ENCODE results near the gene GLIS2.

DNA sequence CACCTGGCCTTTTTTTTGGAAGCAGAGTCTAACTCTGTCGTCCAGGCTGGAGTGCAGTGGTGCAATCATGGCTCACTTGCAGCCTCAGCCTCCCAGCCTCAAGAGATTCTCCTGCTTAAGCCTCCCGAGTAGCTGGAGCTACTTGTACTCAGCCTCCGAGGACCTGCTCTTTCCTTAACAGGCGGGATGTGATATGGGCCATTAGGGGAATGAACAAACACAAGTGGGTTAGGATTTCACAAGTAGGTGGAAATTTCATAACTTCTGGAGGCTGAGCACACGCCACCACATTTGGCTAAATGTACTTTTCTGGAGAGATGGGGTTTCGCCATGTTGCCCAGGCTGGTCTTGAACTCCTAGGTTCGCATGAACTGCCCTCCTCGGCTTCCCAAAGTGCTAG is 31.1 kb downstream of the GLIS2 start:
- TF ChIP-seq EZH2 (IDR thresholded peaks at IDR 0.05), result no peak
- TF ChIP-seq CEBPB (IDR thresholded peaks at IDR 0.05; ENCODE audit: low read depth), result no peak
- TF ChIP-seq, protein P1, sequence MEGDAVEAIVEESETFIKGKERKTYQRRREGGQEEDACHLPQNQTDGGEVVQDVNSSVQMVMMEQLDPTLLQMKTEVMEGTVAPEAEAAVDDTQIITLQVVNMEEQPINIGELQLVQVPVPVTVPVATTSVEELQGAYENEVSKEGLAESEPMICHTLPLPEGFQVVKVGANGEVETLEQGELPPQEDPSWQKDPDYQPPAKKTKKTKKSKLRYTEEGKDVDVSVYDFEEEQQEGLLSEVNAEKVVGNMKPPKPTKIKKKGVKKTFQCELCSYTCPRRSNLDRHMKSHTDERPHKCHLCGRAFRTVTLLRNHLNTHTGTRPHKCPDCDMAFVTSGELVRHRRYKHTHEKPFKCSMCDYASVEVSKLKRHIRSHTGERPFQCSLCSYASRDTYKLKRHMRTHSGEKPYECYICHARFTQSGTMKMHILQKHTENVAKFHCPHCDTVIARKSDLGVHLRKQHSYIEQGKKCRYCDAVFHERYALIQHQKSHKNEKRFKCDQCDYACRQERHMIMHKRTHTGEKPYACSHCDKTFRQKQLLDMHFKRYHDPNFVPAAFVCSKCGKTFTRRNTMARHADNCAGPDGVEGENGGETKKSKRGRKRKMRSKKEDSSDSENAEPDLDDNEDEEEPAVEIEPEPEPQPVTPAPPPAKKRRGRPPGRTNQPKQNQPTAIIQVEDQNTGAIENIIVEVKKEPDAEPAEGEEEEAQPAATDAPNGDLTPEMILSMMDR (IDR thresholded peaks at IDR 0.05 in 2 of 3, conservative IDR thresholded peaks at IDR 0.05 in 1 of 3; ENCODE audit: borderline replicate concordance in 1 of 3, insufficient read depth in 1 of 3, low read depth in 2 of 3, low read length in 2 of 3), result no peak
- TF ChIP-seq, protein P2, sequence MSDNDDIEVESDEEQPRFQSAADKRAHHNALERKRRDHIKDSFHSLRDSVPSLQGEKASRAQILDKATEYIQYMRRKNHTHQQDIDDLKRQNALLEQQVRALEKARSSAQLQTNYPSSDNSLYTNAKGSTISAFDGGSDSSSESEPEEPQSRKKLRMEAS (IDR thresholded peaks at IDR 0.05), result no peak
- TF ChIP-seq POLR2A (IDR thresholded peaks at IDR 0.05; ENCODE audit: borderline replicate concordance, extremely low read depth, insufficient read depth, insufficient read length), result no peak
- no peak for TF ChIP-seq SIN3A (IDR thresholded peaks at IDR 0.05; ENCODE audit: low read depth)
